Tibial nerve (tissue), 4 donors: ENCODE measurements around the gene TBC1D14. TPM values are rescaled to one million over a fixed set of nuclear protein-coding genes. Genes with fewer than 3 reads are reported as not detected.

Source experiments
- DNase-seq, 2 donors: peaks; one replicate each; pipeline ENCODE4 v3.0.0-alpha.2; 2019; ENCODE audit warnings: low spot score in 2 of 2
- H3K27ac ChIP-seq, 4 donors: fragments of 200-600 bp; sonication (generic) in 3 of 4; one replicate each; pipeline ENCODE4 v1.5.1; 2017 to 2019; ENCODE audit warnings: mild to moderate bottlenecking in 1 of 4
- H3K27me3 ChIP-seq, 2 donors: fragments of 200-600 bp; sonication (generic) in 1 of 2; one replicate each; pipeline versions ENCODE4 v1.5.1 to v1.6.0; 2017 to 2019
- H3K36me3 ChIP-seq, 3 donors: fragments of 200-600 bp; sonication (generic); one replicate each; pipeline ENCODE4 v1.5.1; 2018 to 2019
- H3K4me1 ChIP-seq, 4 donors: fragments of 200-600 bp; sonication (generic) in 3 of 4; one replicate each; pipeline ENCODE4 v1.5.1; 2017 to 2019
- H3K4me3 ChIP-seq, 4 donors: fragments of 200-600 bp; sonication (generic) in 3 of 4; one replicate each; pipeline ENCODE4 v1.5.1; 2017 to 2019; ENCODE audit warnings: mild to moderate bottlenecking in 1 of 4, moderate library complexity in 1 of 4
- H3K9me3 ChIP-seq, 4 donors: fragments of 200-600 bp; sonication (generic) in 3 of 4; one replicate each; pipeline ENCODE4 v1.5.1; 2017 to 2019
- CTCF ChIP-seq, 5 experiments: fragments of 200-600 bp in 3 of 5; fragments of 450-650 bp in 2 of 5; sonication (generic) in 3 of 5; IDR thresholded peaks; one replicate each; pipeline ENCODE4 v1.5.1; 2016 to 2019; ENCODE audit warnings: antibody characterized with exemption in 5 of 5, mild to moderate bottlenecking in 3 of 5, moderate library complexity in 2 of 5
- EP300 ChIP-seq, 2 donors: sonication (generic); formaldehyde crosslinking; IDR thresholded peaks; one replicate each; pipeline ENCODE4 v1.6.1; 2017; ENCODE audit warnings: antibody characterized with exemption in 2 of 2, mild to moderate bottlenecking in 1 of 2
- POLR2A ChIP-seq, 2 donors: fragments of 450-650 bp; IDR thresholded peaks; one replicate each; pipeline ENCODE4 v1.6.1; 2017; ENCODE audit warnings: antibody characterized with exemption in 2 of 2, mild to moderate bottlenecking in 2 of 2, moderate library complexity in 2 of 2
- WGBS, 2 donors: methylation state at CpG; one replicate each; pipeline ENCODE4 v1.1.5; 2018; 5-methylcytosine and 5-hydroxymethylcytosine counted together
- total RNA-seq, 4 donors: library from RNA; depleted of rRNA; stranded (reverse); fragments of >200 nt; gene quantifications; one replicate each; pipeline ENCODE4 v1.1.0, GENCODE V29; 2016

TBC1D14 gene
- total RNA-seq, 4 donors from 2014 or later: 46.9 to 65.7 (median 51.3) TPM

GRCh38 chr4:7014815-7015214 is 105.2 kb downstream of the TBC1D14 start:
- 95 to 98% methylated on average over 12 of the region's 12 CpGs for WGBS, 2 donors
- H3K27ac ChIP-seq: no peak overlapping the region
- no peak overlapping the region for H3K4me3 ChIP-seq
- no peak for TF ChIP-seq POLR2A (IDR thresholded peaks at IDR 0.05)
- no peak for TF ChIP-seq EP300 (IDR thresholded peaks at IDR 0.05)
- TF ChIP-seq CTCF (IDR thresholded peaks at IDR 0.05): no peak
- no peak for DNase-seq
- no peaks in the 10 kb centered on the region for H3K4me1 ChIP-seq
- peaks cover 7 to 93% (median 15%) of the 10 kb centered on the region in 3 donors for H3K36me3 ChIP-seq
- no peaks in the 10 kb centered on the region for H3K27me3 ChIP-seq
- no peaks in the 10 kb centered on the region for H3K9me3 ChIP-seq

GRCh38 chr4:7015383-7016035 is 105.9 kb downstream of the TBC1D14 start:
- Histone ChIP-seq H3K36me3 (peaks cover 7 to 92% (median 15%) of the 10 kb centered on the region in 3 donors), H3K4me3 (no peak overlapping the region), H3K27me3 (no peaks in the 10 kb centered on the region), H3K27ac (no peak overlapping the region), H3K9me3 (no peaks in the 10 kb centered on the region), H3K4me1 (no peaks in the 10 kb centered on the region)
- no peak for DNase-seq
- WGBS, 2 donors: 92 to 97% methylated on average over 11 to 12 of the region's 12 CpGs
- TF ChIP-seq POLR2A (IDR thresholded peaks at IDR 0.05) (no peak), CTCF (IDR thresholded peaks at IDR 0.05) (no peak), EP300 (IDR thresholded peaks at IDR 0.05) (no peak)

GRCh38 chr4:7016086-7016485 is 106.5 kb downstream of the TBC1D14 start:
- no peak for DNase-seq
- TF ChIP-seq CTCF (IDR thresholded peaks at IDR 0.05): no peak
- TF ChIP-seq EP300 (IDR thresholded peaks at IDR 0.05): no peak
- TF ChIP-seq POLR2A (IDR thresholded peaks at IDR 0.05): no peak
- no peaks in the 10 kb centered on the region for H3K9me3 ChIP-seq
- H3K36me3 ChIP-seq: peaks cover 7 to 92% (median 15%) of the 10 kb centered on the region in 3 donors
- no peaks in the 10 kb centered on the region for H3K27me3 ChIP-seq
- H3K27ac ChIP-seq: no peak overlapping the region
- H3K4me3 ChIP-seq: no peak overlapping the region
- H3K4me1 ChIP-seq: no peaks in the 10 kb centered on the region
- WGBS, 2 donors: 68 to 71% methylated on average over 11 of the region's 11 CpGs

GRCh38 chr4:7016512-7016911 is 106.9 kb downstream of the TBC1D14 start:
- H3K36me3 ChIP-seq: peaks cover 7 to 92% (median 15%) of the 10 kb centered on the region in 3 donors
- TF ChIP-seq EP300 (IDR thresholded peaks at IDR 0.05): no peak
- no peak for TF ChIP-seq CTCF (IDR thresholded peaks at IDR 0.05)
- no peak for TF ChIP-seq POLR2A (IDR thresholded peaks at IDR 0.05)
- H3K4me1 ChIP-seq: no peaks in the 10 kb centered on the region
- H3K4me3 ChIP-seq: no peak overlapping the region
- 91 to 93% methylated on average over 6 of the region's 6 CpGs for WGBS, 2 donors
- H3K27ac ChIP-seq: no peak overlapping the region
- DNase-seq: no peak
- no peaks in the 10 kb centered on the region for H3K27me3 ChIP-seq
- H3K9me3 ChIP-seq: no peaks in the 10 kb centered on the region

GRCh38 chr4:7017446-7018048 is 107.9 kb downstream of the TBC1D14 start:
- no peak overlapping the region for H3K27ac ChIP-seq
- H3K4me1 ChIP-seq: no peaks in the 10 kb centered on the region
- no peak overlapping the region for H3K4me3 ChIP-seq
- 81 to 88% methylated on average over 6 of the region's 6 CpGs for WGBS, 2 donors
- no peaks in the 10 kb centered on the region for H3K9me3 ChIP-seq
- DNase-seq: no peak
- H3K36me3 ChIP-seq: peaks cover 7 to 92% (median 24%) of the 10 kb centered on the region in 3 donors
- H3K27me3 ChIP-seq: no peaks in the 10 kb centered on the region
- no peak for TF ChIP-seq EP300 (IDR thresholded peaks at IDR 0.05)
- TF ChIP-seq POLR2A (IDR thresholded peaks at IDR 0.05): no peak
- no peak for TF ChIP-seq CTCF (IDR thresholded peaks at IDR 0.05)
